Measurements from ENCODE around the gene MAP7. TPM values are rescaled to one million over a fixed set of nuclear protein-coding genes. Genes with fewer than 3 reads are reported as not detected.

MAP7 gene
- total and polyA plus RNA-seq, 2 of the 13 experiments (the other 11 are each of a cell fraction or from before 2014, with no cell fraction given): 0.04 TPM; not detected in 1

DNA sequence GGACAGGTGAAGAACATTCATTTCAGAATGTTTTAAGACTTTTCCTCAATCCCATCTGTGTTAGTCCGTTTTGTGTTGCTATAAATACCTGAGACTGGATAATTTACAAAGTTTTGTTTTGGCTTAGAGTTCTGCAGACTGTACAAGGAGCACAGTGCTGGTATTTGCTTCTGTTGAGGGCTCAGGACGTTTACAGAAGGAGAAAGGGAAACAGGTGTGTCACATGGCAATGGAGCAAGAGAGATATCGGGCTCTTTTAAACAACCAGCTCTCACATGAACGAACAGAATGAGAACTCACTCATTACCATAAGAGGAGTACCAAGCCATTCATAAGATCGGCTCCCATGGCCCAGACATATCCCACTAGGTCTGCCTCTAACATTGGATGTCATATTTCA lies 16.7 kb downstream of the MAP7 start (continued):
- TF ChIP-seq ZBTB40 (IDR thresholded peaks at IDR 0.05) (no peak), ZBTB40 (CRISPR knock-in tag; IDR thresholded peaks at IDR 0.05) (no peak), POLR2AphosphoS5 (IDR thresholded peaks at IDR 0.05; ENCODE audit: low read depth, low read length) (no peak), ZNF775 (CRISPR knock-in tag; IDR thresholded peaks at IDR 0.05; ENCODE audit: borderline replicate concordance) (no peak), SRY (CRISPR knock-in tag; IDR thresholded peaks at IDR 0.05) (no peak)

All from HepG2 (cell line).